ENCODE data around the gene PSMB7.

GRCh38 chr9:124420991-124421543 is 5.8 kb upstream of the PSMB7 start:
- TF ChIP-seq CTCF (conservative IDR thresholded peaks at IDR 0.05 in 1 of 2, IDR thresholded peaks at IDR 0.05 in 1 of 2; ENCODE audit: extremely low read depth in 1 of 2, insufficient read depth in 1 of 2, low read depth in 1 of 2, low read length in 2 of 2) (no peak), EZH2 (IDR thresholded peaks at IDR 0.05; ENCODE audit: borderline replicate concordance, low read length) (no peak)

All from mammary epithelial cell (primary cell).